Stimulated activated CD4-positive, alpha-beta T cell treated with anti-CD3 and anti-CD28 coated beads, Interleukin-1b, Interleukin-23, amount 100 ng/mL, for 24 hours (primary cell): Measurements from ENCODE around the gene KLHL3.
"Not testable (repeated sequence)": the region's sequence is repeated elsewhere in the genome, so short reads cannot be mapped to it uniquely, and the experiment has no call there.

ENCODE experiments used
- DNase-seq, 4 experiments: peaks; one replicate each; pipeline ENCODE4 v3.0.0-alpha.2; 2020; ENCODE audit warnings: low read depth in 4 of 4, low spot score in 1 of 4

The KLHL3 gene, protein sequence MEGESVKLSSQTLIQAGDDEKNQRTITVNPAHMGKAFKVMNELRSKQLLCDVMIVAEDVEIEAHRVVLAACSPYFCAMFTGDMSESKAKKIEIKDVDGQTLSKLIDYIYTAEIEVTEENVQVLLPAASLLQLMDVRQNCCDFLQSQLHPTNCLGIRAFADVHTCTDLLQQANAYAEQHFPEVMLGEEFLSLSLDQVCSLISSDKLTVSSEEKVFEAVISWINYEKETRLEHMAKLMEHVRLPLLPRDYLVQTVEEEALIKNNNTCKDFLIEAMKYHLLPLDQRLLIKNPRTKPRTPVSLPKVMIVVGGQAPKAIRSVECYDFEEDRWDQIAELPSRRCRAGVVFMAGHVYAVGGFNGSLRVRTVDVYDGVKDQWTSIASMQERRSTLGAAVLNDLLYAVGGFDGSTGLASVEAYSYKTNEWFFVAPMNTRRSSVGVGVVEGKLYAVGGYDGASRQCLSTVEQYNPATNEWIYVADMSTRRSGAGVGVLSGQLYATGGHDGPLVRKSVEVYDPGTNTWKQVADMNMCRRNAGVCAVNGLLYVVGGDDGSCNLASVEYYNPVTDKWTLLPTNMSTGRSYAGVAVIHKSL

DNA sequence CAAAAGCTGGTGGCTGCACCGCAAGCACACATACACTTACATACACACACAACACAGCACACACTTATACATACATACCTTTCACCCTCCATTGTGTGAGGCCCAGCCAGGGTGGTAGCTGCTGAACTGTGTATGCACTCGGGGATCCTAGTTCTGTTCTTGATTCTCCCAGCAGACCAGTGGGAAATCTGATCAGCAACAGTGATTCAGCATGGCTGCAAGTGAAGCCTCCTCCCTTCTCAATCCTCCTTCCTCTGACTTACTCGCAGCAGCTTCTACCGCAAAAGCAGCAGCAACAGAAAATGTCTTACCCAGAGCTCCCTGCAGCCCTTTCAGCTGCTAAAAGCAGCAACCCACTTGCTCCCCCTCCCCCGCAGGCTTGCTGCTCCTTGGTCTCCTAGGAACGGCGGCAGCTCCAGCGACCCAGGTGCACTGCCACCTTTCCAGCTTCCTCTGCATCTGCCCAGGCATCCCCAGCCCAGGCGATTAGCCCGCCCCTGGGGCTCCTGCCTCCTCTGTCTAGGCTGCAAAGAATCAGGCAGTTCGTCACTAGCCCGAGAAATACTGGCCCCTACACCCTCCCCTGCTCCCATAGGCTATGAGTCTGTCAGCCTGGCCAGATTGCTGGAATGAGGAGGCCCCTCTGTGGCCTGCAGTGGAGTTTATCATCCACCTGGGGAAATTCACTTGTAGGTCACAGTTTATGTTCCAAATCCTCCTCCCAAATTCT, at the start of gene KLHL3:
TSS of gene KLHL3 (minus strand) at position 535 of the 730 bp plus-strand sequence. CDS start at position 92, 443 bp downstream.
- DNase-seq, result no peak

DNA sequence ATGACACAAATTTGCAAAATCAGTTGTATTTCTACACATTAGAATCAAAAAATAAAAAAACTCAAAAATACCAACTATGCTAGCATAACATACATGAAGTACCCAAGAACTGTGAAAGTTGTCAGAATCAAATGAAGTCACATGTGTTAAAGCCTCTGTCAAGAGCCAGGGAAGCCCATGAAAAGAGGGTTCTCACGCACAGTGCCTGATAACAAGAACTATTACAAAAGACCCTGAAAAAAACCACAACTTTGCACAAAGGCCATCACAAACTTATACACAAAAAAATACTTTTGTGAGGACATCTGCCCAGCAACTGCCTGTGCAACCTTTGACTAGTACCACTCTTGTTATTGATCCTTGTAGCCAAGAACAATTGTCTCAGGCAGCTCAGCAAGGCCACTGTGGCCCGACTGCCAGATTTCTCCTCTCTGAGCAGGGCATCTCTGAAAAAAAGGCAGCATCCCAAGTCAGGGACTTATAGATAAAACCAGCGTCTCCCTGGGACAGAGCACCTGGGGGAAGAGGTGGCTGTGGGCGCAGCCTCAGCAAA, 47.2 kb upstream of the KLHL3 start:
- no peak for DNase-seq

DNA sequence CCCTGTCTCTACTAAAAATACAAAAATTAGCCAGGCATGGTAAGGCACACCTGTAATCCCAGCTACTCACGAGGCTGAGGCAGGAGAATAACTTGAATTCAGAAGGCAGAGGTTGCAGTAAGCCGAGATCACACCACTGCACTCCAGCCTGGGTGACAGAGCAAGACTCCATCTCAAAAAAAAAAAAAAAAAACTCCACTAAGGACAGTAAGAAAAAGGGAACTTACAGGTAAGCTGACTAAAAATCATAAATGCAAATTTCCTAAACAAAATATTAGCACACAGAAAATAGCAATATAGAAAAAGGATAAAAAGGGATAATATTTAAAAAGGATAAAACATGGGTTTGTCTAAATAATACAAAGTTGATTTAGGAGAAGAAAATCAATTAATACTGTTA, 46.2 kb upstream of the KLHL3 start:
- DNase-seq, result no peak

DNA sequence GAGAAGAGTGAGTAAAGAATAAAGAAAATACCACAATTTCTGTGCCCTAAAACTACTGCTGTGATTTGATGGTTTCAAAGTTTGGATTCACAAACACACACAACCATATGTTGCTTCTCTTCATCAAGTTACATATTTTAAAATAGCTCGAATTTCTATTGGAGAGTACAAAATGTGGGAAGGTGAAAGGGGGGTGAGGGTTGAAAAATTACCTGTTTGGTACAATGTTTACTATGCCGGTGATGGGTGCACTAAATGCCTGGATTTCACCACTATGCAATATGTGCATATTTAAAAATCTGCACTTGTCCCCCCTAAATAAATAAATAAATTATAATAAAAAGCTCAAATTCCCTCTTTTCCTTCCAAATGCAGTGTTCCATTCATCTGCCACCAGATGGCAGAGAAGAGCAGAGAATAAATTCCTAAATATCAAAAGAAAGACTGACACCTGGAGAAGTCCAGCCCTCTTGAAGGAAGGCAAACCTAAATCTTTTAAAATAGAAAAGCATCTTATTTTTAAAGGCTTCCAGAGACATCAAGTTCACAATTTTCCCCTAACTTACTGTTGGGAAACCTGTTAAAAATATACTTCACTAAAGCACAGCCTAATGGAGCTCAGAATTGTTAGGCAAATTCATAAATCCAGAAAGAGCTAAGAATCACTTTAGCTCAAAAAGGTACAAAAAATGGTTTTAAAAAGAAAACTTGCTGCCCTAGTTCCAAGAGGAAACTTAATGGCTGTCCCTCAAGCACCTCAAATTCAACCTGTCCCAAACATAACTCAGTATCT, 43.1 kb upstream of the KLHL3 start:
- DNase-seq, result no peak

DNA sequence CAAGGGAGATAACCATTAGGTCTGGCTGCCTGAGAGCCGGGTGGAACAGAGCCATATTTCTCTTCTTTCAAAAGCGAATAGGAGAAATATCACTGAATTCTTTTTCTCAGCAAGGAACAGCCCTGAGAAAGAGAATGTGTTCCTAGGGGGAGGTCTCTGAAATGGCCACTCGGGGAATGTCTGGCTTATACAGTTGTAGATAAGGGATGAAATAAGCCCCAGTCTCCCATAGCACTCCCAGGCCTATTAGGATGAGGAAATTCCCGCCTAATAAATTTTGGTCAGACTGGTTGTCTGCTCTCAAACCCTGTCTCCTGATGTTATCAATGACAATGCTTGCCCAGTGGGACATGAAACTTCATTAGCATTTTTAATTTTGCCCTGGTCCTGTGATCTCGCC, 32.0 kb upstream of the KLHL3 start:
- not testable (repeated sequence) for DNase-seq

DNA sequence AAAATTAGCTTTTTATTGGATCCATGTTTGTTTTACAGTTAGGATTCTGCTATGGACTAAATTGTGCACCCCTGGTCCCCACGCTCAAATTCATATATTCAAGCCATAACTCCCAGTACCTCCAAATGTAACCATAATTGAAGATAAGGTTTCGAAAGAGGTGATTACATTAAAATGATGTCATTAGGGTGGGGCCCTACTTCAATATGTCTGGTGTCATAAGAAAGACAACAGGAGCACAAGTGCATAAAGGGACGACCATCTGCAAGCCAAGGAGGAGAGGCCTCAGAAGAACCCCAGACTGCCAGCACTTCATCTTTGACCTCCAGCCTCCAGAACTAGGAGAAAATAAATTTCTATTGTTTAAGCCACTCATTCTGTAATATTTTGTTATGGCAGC, 25.7 kb upstream of the KLHL3 start:
- no peak for DNase-seq

DNA sequence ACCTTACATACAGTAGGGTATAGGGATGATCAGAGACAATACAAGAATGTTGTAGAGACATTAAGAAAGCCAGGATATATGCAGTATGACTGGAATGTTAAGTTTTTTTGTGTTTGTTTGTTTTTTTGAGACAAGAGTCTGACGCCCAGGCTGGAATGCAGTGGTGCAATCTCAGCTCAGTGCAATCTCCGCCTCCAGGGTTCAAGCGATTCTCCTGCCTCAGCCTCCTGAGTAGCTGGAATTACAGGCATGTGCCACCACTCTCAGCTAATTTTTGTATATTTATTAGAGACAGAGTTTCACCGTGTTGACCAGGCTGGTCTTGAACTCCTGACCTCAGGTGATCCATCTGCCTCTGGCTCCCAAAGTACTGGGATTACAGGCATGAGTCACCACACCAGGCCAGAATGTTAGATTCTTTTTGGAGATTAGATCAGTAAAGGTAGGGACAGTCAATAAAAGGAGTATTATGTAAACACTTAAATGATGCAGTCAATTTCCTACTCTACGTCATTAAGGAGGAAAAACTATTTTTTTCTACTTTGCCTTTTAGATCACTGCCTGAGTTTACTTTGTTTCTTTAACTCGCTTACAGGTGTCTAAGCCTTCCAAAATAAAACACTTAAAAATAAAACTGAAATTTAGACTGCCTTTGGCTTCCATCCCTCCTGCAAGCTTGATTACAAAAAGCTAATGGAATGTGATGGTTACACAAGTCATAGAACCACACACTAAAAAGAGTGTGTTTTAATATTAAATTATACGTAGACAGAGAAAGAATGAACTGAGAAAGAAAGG, 25.0 kb upstream of the KLHL3 start:
- no peak for DNase-seq

DNA sequence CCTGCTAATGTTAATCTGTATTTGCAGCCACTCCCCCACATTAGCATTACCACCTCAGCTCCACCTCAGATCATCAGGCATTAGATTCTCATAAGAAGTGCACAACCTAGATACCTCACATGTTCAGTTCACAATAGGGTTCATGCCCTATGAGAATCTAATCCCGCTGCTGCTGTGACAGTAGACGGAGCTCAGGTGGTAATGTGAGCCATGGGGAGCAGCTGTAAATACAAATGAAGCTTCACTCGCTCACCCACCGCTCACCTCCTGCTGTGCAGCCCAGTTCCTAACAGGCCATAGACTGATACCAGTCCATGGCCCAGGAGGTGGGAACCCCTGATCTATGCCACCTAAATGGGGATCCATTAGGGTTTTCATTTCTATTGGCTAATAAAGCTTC, 24.4 kb upstream of the KLHL3 start:
- no peak for DNase-seq

DNA sequence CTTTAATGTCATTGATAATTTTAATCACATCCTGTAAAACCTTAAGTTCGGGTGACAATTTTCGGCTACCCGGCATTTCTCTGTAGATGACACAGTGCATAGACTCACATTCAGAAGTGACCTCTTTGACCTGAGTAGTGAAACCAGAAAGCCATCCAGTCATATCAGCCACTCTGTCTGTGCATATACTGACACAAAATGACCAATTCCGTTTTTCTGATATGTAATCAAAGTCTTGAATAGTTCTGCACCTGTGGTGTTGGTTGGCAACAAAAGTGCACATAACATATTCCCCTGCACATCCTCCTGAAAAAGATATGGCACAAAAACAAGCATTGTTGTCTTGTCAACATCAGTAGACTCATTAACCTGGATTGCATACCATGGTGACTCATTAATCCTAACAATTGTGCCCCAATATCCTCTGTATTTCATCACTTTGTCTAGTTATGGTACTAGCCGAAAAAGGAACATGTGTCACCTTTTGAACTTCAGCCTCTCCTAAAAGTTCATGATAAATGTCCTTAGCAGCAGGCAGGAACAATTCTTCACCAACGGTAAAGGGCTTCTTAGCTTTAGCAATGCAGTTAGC, 22.9 kb upstream of the KLHL3 start:
- no peak for DNase-seq

DNA sequence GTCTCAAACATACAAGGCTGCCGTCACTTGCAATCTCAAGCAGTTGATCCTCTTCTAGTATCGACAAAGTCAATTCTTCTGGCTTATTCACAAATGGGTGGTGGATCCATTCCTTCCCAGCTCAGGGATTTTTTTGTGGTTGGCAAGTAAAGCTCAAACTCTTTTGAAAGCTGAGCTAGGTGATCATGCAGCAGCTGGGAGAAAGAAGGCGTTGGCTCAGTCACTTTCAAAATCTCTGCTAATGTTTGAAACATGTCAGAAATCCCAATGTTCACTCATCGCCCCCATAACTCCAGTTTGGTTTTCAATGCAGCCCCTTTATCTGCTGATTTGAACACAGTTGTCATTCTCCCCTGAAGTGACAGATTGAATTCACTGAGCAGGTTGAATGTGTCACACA, 22.2 kb upstream of the KLHL3 start:
- DNase-seq, result no peak

DNA sequence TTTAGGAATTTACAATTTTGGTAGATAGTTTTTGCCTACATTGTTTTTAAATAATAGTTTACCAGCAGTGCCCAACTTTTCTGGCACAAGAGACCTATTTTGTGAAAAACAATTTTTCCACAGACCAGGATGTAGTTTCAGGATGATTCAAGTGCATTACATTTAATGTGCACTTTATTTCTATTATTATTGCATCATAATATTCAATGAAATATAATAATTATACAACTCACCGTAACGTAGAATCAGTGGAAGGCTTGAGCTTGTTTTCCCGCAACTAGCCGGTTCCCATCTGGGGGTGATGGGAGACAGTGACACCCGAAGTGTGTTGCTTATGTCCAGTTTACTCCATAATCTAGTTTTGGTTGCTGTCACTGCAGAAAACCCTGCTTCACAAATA, 21.7 kb upstream of the KLHL3 start:
- DNase-seq, result no peak

DNA sequence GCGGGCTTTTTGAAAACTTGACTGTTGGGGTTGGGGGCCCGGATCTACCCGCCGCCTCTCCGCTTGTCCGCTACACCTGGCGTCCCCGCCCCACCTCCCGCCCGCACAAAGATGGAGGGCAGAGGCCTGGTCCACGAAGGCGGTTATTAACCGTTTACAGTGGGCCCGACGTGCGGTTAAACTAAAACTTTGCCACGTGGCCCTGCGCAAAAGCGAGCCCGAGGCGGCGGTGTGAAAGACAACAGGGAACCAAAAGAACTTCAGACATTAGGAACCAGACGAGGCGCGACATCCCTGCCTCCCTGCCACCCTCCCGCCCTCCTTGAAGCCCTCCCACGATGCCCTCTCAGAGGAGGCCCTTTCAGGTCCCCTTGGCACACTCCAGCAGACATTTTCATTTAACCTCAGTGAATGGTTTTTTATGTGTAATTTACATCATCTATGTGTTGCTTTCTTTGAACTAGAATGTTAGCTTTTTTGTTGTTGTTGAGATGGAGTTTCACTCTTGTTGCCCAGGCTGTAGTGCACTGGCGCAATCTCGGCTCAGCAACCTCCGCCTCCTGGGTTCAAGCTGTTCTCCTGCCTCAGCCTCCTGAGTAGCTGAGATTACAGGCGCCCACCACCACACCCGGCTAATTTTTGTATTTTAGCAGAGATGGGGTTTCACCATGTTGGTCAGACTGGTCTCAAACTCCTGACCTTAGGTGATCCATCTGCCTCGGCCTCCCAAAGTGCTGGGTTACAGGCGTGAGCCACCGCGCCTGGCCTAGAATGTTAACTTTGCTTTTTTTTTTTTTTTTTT, 19.3 kb upstream of the KLHL3 start:
- no peak for DNase-seq

DNA sequence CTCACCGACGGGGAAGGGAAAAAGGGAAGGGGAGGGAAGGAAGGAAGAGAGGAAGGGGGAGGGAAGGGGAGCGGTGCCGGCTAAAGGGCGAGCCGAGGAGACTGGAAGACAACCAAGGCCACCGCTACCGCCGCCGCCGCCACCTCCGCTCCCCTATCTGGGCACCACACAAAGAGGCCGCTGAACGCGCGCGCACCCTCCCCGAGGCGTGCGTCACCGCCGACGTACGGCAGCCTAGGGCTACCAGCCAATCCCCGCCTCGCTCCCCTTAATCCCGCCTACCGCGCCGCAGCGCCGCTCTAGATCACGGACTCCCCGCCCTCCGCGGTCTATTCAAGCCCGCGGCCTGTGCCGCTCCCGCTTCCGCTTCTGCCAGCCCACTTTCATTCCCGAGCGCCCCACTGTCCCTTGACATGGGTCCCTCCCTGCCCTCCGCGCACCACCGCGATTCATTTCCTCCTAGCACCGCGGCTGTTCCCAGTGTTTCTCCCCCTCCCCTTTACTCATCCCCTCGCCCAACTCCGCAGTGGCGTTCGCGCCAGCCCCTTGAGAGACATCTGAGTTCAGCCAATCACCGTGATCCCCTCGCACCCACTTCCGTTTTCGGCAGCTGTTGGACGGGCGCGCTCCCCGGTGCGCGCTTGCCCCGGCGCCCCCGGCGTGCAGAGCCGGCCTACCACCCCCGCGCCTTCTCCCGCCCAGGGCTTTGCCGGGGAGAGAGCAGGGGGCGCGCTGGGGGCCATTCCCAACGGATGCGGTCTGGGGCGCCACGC, 18.5 kb upstream of the KLHL3 start, which contains the start of gene HNRNPA0:
TSS of gene HNRNPA0 (minus strand) at position 176 of the 773 bp plus-strand sequence. CDS start 297 bp downstream, outside the sequence.
- DNase-seq, result peak; percentile 87 to 96 (median 90)

DNA sequence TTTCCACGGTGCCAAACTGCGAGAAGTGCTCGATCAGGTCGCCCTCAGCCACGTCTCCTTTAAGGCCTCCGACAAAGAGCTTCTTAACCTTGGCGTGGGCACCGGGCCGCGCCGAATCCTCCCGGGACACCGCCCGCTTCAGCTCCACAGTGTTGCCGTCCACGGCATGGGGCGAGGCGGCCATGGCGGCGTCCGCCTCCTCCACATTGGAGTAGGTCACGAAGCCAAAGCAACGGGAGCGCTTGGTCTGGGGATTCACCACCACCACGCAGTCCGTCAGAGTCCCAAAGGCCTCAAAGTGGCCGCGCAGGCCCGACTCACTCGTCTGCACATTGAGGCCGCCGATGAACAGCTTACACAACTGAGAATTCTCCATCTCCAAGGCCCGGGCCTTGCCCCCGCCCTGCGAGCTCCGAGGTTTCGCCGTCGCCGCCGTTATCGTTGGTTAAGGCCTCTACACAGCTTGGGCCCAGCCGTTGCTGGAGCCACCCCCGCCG, 17.9 kb upstream of the KLHL3 start:
- no peak for DNase-seq

DNA sequence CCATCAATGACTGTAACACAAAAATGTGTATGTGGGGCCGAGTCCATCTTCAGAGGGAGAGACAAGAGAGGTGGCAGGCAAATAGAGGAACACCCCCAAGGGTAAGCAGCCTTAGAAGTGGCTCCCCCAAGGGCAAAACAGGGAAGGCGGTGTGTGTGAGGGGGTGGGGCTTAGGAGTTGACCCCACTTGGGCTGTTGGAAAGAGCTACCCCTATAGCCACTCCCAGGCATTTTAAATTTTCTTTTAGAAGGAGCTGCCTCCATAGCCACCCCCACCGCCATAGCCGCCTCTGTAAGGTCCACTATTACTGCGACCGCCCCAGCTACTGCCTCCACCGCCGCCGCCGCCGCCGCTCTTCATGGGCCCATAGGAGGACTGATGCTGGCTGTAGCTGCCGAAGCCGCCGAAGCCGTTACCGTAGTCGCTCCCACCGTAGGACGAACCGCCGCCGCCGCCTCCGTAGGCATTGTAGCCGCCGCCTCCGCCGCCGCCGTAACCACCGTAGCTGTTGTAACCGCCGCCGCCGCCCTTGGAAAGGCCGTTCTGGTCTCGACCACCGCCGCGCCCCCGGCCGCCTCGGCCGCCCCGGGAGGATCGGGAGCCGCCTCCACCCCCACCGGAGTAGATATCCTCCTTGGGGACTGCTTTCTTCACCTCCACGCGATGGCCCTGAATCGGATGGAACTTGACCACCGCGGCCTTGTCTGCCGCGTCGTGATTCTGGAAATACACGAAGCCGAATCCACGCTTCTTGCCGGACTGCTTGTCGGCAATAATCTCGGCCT, 17.2 kb upstream of the KLHL3 start:
- no peak for DNase-seq

DNA sequence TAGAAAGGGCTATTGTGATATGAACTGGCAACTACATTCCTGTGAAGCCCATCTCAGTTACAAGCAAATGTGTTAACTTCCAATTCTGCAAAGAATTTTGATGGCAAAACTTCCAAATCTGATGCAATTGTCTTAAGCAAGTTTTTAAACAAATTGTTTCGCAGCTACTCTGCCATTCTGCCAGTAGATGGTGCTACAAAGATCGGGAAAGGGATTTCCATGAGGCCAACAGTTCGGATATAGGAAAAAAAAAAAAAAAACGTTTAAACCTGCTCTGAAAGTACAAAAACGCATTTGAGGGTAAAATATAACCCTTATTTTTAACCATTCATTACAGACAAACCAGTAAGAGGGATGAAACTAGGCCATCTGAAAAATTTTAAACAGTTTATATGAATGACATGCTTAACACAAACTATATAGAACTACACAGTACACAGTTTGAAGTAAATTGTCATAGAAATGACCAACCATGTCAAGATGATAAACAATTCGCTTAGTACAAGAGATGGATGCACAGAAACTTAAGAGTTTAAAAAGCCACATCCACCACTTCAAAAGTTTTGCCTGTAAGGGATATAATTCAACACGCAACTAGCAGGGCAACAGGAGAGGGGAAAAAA, 16.1 kb upstream of the KLHL3 start:
- no peak for DNase-seq

DNA sequence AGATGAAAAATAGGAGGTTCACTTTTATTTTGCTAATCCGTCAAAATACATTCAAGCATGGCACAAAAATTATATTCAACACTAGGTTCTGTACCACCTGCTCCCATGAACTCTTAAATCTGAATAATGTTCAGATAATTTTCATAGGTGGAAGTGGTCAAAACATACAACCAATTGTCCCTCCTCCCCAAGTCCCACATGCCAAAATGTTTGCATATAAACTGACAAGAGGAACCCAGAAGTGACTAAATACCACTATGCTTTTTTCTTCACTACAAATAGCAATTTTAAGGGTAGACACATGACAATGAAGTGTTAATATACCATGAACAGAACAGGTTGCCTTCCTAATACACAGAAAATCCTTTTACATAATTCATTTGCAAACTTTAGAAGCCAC, 14.5 kb upstream of the KLHL3 start:
- DNase-seq, result no peak
